NCI-H510A treated with DMSO at 0.1 percent for 48 hours (cell line): ENCODE data around the gene APBB2.
"Not testable (repeated sequence)": the region's sequence is repeated elsewhere in the genome, so short reads cannot be mapped to it uniquely, and the experiment has no call there.

Source experiments
- DNase-seq: peaks from one replicate; lab custom pipeline; 2025; lab: John Stamatoyannopoulos, UW

Gene APBB2

DNA sequence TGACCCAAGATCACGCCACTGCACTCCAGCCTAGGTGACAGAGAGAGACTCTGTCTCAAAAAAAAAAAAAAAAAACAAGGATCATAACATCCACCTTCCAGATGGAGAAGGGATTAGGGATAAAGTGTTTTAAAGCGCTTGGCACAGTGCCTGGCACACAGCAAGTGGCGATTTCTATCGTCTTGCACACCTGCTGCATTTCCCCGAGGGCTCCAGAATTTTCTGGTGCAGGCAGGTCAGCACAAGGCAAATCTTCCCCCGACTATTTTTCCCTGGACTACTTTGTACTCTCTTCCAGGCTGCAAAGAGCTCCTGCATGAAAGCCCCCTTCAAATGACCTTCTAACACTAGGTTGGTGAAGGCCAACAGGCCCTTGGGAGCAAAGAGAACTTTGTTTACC, 57.3 kb downstream of the APBB2 start:
- no peak for DNase-seq

- DNase-seq: no peak
These were observed 57.8 kb downstream of the APBB2 start for GRCh38 chr4:41156574-41156973.

GRCh38 chr4:41155194-41155830, 59.0 kb downstream of the APBB2 start:
- no peak for DNase-seq

- no peak for DNase-seq
These were observed 59.5 kb downstream of the APBB2 start for GRCh38 chr4:41154814-41155177.

GRCh38 chr4:41154010-41154813, 60.1 kb downstream of the APBB2 start:
- DNase-seq: no peak

GRCh38 chr4:41150401-41150800, 63.9 kb downstream of the APBB2 start:
- no peak for DNase-seq

DNA sequence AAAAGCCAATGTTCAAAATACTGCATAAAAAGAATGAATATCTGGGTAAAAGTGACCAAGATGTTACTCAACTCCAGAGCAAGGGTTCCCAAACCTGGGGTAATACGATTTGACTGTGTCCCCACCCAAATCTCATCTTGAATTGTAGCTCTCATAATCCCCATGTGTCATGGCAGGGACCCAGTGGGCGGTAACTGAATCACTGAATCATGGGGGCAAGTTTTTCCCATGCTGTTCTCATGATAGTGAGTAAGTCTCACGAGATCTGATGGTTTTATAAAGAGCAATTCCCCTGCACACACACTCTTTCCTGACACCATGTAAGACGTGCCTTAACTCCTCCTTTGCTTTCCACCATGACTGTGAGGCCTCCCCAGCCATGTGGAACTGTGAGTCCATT, 64.8 kb downstream of the APBB2 start:
- not testable (repeated sequence) for DNase-seq

DNA sequence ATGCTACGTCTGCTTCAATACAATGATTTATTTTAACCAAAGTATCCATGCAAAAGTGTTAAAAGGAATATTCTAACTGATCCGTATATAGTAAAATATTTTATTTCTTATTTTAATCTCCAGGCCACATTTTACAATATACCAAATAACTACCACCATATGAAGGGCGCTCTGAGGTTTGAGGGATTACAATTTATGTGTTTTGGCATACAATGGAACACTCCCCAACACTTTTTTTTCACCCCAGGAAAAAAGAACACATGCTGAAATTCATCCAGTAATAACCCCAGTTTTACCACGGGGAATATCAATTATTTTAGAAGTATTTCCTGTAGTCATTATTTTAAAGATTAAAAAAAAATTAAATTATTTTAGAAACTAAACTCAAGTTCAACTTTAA, 65.4 kb downstream of the APBB2 start:
- DNase-seq: no peak

- DNase-seq: no peak
These were observed 66.0 kb downstream of the APBB2 start for GRCh38 chr4:41148292-41148691.

GRCh38 chr4:41147570-41147969, 66.8 kb downstream of the APBB2 start:
- not testable (repeated sequence) for DNase-seq

DNA sequence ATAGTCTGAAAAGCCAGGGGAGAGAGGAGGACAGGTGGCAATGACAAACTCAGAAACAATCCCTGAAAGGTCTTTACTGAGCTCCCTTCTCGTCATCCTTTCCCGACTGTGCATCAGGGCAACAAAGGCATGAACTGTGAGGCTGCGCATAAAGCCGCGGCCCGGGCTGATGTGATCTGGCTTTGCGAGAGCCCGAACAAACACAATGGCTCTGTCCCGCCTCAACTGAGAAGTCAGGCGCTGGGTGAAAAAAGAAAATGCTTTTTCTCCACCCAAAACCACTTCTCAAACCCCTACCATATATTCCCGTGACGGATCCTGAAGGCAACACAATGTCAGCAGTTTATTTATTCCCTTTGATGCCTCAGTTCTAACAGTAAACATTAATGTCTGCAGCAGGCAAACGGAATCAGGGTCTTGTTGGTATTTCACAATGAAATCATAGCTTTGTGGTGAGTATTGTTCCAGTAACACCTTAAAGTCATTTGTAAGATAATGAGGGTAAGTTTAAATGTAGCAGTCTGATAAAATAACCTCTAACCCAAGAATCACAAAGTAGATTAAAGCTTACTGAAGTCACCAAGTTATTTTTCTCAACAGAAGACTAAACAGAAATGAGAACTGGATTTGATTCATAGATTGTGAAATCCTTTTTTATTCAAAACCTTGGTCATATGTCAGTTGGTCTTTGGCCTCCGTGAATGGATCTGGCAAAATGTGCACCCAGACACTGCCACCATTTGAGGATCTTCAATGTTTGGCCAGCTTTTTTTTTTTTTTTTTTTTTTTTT, 67.4 kb downstream of the APBB2 start:
- no peak for DNase-seq

DNA sequence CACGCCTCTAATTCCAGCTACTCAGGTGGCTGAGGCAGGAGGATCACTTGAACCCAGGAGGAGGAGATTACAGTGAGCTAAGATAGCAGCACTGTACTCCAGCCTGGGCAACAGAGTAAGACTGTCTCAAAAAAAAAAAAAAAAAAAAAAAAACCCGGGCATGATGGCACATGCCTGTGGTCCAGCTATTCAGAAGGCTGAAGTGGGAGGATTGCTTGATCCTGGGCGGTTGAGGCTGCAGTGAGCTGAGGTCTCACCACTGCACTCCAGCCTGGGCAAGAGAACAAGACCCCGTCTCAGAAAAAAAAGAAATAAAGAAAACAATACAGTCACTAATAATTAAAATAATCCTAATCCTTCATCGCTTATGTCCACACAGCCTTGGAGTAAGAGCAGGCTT, 68.1 kb downstream of the APBB2 start:
- DNase-seq: no peak

- DNase-seq: no peak
These were observed 68.7 kb downstream of the APBB2 start for GRCh38 chr4:41145571-41146078.

DNA sequence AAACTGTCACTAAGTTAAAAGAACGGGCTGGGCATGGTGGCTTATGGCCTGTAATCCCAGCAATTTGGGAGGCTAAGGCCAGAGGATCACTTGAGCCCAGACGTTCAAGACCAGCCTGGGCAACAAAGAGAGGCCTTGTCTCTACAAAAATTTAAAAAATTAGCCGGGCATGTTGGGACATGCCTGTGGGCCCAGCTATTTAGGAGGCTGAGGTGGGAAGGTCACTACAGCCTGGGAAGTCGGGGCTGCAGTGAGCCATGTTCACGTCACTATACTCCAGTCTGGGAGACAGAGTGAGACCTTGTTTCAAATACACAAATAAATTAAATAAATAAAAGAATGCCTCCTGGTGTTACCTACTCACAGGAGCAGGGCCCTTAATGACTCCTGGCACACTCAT, 69.5 kb downstream of the APBB2 start:
- no peak for DNase-seq

DNA sequence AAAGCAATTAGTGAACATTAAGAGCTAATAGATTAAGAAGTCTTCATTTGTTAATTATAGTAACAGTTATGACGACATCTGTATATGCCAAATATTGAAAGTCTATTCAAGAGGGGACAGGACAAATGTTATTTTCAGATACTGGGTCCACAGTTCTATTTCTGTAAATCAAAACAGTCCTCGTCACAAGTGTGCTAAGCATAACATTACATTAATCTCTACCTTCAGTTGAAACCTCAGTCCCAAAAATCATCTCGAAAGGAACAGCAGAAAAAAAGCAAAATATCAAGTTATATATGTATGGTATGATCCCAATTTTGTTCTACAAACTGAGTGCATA, 70.3 kb downstream of the APBB2 start:
- no peak for DNase-seq

- no peak for DNase-seq
These were observed 70.9 kb downstream of the APBB2 start for GRCh38 chr4:41143311-41144039.

- DNase-seq: no peak
These were observed 71.7 kb downstream of the APBB2 start for GRCh38 chr4:41142376-41143310.

DNA sequence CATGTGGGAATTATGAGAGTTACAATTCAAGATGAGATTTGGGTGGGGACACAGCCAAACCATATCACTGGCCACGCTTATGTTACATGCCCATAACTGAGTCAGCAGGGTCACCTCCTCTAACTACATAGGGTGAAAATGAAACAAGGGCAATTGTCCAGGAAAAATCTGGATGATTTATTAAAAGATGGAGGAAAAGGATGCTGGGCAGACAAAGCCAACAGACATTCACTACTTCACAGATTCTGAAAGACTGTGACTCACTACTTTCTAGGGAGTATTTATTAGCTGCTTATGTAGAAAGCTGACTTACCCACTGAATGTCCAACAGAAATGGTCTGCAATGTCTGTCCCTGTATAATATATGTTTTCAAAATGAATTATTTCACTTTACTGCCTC, 72.4 kb downstream of the APBB2 start:
- no peak for DNase-seq

DNA sequence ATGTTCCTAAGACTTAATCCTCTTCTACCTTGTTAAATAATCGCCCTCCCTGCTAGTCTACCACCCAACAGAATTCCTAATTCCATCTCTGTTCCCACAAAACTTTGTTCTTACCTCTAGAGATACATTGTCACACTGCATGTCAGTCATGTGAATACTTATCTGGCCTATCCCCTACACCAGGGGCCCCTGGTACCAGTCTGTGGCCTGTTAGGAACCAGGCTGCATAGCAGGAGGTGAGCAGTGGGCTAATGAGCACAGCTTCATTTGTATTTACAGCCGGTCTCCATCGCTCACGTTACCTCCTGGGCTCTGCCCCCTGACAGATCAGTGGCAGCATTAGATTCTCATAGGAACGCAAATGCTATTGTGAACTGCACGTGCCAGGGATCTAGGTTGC, 73.9 kb downstream of the APBB2 start:
- DNase-seq: no peak

DNA sequence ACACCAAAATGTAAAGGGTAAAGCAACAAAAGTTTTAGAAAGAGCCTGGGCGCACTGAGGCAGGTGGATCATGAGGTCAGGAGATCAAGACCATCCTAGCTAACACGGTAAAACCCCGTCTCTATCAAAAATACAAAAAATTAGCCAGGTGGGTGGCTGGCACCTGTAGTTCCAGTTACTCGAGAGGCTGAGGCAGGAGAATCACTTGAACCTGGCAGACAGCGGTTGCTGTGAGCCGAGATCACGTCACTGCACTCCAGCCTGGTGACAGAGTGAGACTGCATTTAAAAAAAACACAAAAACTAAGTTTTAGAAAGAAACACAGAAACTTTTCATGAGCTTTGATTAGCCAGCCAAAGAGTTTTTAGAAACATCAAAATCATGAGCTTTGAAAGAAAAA, 76.5 kb downstream of the APBB2 start:
- DNase-seq: no peak

DNA sequence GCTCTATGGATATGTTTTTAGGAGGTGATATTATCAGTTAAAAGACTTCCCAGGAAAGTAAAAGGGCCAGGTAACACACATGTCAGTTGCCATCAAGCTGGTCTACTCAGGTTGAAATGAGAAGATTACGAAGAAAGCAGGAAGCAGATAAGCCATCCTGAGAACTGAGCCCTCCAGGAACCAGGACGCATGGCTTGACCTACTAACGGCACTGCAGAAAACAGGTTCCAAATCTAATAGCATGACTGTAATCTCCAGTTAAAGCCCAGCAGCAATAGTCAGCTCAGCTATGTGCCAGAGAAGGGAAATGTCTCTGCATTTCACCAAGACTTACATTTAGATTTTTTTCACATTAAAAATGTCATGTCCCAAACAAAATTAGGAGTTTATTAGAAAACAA, 77.9 kb downstream of the APBB2 start:
- DNase-seq: no peak
